LNCAP (cell line): Measurements from ENCODE around the gene CPN2.

Experiments
- CTCF ChIP-seq: fragments of 450-650 bp; IDR thresholded peaks from 2 replicates; pipeline ENCODE4 v1.5.1; 2017; ENCODE audit warnings: mild to moderate bottlenecking

Gene CPN2

DNA sequence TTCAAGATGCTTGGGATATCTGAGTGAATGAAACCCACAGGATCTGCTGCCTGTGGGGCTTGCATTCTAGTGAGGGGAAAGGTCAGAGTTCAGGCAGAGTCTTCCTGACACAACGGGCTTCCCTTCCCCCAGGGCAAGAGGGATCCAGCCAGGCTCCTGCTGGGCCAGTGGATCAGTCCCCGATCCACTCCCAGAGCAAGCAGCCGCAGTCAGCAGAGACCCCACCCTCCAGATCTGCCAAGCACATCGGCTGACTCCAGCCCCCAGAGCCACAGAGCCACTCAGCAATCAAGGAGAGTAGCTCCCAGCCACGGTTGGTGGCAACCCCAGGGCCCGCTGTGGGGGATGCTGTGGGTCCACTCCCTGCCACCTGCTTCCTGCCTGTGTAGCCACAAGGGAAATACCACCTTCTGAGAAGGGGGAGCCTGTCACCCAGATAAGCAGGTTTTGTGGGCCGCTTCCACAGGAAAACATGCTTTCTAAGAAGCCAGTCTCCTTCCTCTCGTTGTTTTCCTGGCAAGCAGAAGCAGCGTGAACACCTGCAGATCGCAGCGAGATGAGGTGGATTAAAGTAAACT lies 44.9 kb downstream of the CPN2 start:
- no peak for TF ChIP-seq CTCF

DNA sequence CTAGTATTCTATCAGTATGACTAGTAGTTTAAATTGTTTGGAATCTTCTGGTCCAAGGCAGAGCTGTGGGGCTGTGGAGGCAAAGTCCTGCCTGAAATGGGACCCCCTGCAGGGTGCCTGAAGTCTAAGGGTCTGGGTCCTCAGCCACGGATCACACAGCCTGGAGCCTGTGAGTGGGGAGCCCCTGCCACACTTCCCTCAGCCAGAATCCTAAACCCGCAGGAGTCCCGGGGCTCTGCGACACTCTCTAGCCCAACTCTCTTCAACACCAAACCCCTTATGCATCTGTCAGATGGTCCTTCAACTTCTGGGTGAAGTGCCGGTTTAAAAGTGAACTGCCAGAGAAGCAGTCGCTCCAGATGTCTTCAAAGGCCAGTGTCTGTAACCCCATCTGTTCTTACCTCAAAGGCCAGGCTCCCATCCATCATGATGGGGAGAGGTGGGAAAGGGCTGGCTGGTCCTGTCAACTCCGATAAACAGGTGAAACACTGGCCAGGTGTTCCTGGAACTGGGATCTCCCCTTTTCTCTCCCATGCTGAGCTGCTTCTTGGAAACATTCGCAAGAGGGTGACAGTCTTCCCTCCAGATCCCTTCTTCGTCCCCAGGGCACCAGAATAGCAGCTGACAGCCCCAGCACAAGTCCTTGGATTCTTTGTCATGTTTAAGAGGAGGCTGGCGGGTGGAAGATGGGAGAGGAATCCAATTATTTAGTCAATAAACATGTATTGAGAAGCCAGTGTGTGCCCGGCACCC lies 45.6 kb downstream of the CPN2 start:
- TF ChIP-seq CTCF, result no peak

DNA sequence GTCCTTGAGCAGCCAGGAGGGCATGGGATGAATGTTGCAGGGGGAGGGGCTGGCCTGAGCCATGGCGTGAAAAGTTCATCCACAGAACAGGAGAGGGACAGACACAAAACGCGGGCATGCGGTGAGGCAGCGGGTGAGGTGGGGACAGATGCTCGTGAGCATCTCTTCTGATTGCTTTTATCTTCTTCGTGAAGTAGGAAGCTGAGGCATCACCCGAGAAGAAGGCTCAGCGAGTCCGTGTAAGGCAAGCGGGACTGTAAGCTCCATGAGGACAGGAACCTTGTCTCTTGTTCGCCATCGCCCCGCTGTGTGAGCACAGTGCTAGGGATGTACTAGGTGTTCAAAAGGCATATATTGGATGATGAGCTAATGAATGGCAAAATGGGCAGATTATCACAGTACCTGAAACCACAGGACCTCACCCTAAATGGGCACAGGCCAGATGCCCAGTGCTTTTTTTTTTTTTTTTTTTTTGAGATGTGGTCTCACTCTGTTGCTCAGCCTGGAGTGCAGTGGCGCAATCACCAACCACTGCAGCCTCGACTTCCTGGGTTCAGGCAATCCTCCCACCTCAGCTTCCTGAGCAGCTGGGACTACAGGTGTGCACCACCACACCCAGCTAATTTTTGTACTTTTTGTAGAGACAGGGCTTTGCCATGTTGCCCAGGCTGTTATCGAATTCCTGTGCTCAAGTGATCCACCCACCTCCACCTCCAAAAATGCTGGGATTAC lies 46.8 kb downstream of the CPN2 start:
- TF ChIP-seq CTCF, result no peak

DNA sequence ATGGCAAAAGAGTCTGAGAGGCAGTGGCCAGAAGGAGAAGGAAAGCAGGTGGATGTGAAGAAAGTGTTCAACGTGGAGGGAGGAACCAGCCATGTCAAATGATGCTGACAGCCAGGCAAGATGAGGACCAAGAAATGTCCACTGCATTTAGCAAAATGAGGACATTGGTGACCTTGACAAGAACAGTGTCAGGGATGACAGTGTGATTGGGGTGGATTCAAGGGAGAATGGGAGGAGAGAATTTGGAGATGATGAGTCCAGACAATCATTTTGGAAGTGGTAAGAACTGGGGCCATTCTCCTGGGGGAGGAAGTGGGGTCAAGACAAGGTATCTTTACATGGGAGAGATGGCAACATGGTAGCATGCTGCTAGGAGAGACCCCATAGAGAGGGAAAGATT lies 47.4 kb downstream of the CPN2 start:
- no peak for TF ChIP-seq CTCF

DNA sequence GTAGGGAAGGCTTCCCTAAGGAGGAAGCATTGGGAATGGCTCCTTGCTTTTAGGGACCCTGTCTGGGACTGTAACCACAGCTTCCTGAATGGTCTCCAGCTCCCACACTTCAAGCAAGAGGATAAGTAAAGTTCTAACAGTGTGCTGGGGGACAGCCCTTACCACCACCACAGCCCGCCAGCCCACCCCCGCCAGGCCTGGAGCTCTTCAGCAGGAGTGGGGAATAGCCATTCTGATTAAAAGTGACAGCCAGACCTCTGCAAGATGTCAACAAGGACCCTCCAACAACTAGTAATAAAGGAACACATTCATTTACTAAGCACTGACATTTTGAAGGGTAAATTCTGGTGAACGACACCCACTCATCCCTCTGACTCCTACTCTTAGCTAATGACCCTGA lies 49.4 kb downstream of the CPN2 start:
- TF ChIP-seq CTCF, result no peak

- TF ChIP-seq CTCF, result no peak
These were observed 50.2 kb downstream of the CPN2 start for GRCh38 chr3:194300936-194301335.

GRCh38 chr3:194300382-194300758 lies 50.8 kb downstream of the CPN2 start:
- no peak for TF ChIP-seq CTCF
